GM20000 (cell line): ENCODE measurements around the gene DLX2.
A peak's percentile ranks its signal among the peaks of the same experiment; 100 is the strongest.

ENCODE experiments used
- DNase-seq: peaks from one replicate; pipeline ENCODE4 v3.0.0; 2012; ENCODE audit warnings: low spot score
- CTCF ChIP-seq: IDR thresholded peaks from 2 replicates; pipeline ENCODE4 v1.5.1; 2012; ENCODE audit warnings: mild to moderate bottlenecking, control low read depth; ENCODE audit errors: extremely low read depth, missing control alignments

Gene DLX2

GRCh38 chr2:172086241-172087206 is 16.2 kb downstream of the DLX2 start:
- TF ChIP-seq CTCF: peak; percentile 1
- DNase-seq: peak; percentile 70

GRCh38 chr2:172085460-172086159 is 17.1 kb downstream of the DLX2 start, which contains the start of gene DLX1:
DLX1 (plus strand) TSS chr2:172085507; CDS start chr2:172085678, 171 bp downstream.
- DNase-seq: no peak
- TF ChIP-seq CTCF: no peak

- no peak for TF ChIP-seq CTCF
- peak; percentile 90 for DNase-seq
These were observed 17.8 kb downstream of the DLX2 start for GRCh38 chr2:172084645-172085459.

- TF ChIP-seq CTCF: no peak
- peak; percentile 23 for DNase-seq
These were observed 18.4 kb downstream of the DLX2 start for GRCh38 chr2:172084395-172084644.

GRCh38 chr2:172083628-172084394 is 18.9 kb downstream of the DLX2 start:
- DNase-seq: peak; percentile 17
- no peak for TF ChIP-seq CTCF

- DNase-seq: peak; percentile 11
- no peak for TF ChIP-seq CTCF
These were observed 19.6 kb downstream of the DLX2 start for GRCh38 chr2:172082944-172083627.
